Lower lobe of right lung (tissue), 2 donors: ENCODE results near the gene CUEDC1. TPM values are rescaled to one million over a fixed set of nuclear protein-coding genes. Genes with fewer than 3 reads are reported as not detected.

Experiments used
- ATAC-seq, 2 donors: fragments of 200-7000 bp; cut with Tn5 transposase; one replicate each; pipeline ENCODE4 v1.9.1; 2020 to 2022; ENCODE audit warnings: mild to moderate bottlenecking in 2 of 2, moderate library complexity in 2 of 2
- DNase-seq: peaks from one replicate; pipeline ENCODE4 v3.0.0-alpha.2; 2020
- H3K27ac ChIP-seq: fragments of 200-600 bp; one replicate; pipeline ENCODE4 v1.8.0; 2022
- H3K27me3 ChIP-seq: fragments of 200-600 bp; one replicate; pipeline ENCODE4 v1.8.0; 2022; ENCODE audit warnings: low read depth
- H3K36me3 ChIP-seq: fragments of 200-600 bp; one replicate; pipeline ENCODE4 v1.8.0; 2022; ENCODE audit warnings: mild to moderate bottlenecking
- H3K4me1 ChIP-seq: fragments of 200-600 bp; one replicate; pipeline ENCODE4 v1.8.0; 2022
- H3K4me3 ChIP-seq: fragments of 200-600 bp; one replicate; pipeline ENCODE4 v1.8.0; 2022; ENCODE audit warnings: mild to moderate bottlenecking
- H3K9me3 ChIP-seq: fragments of 200-600 bp; one replicate; pipeline ENCODE4 v1.8.0; 2022
- CTCF ChIP-seq: fragments of 200-600 bp; IDR thresholded peaks from one replicate; pipeline ENCODE4 v1.8.0; 2022; ENCODE audit warnings: antibody characterized with exemption, mild to moderate bottlenecking
- intact Hi-C: fragments of 100-400 bp; cut with DNase I; formaldehyde crosslinking; loops from one replicate; pipeline ENCODE4 v1.11.0; 2022
- total RNA-seq: library from RNA; stranded (reverse); fragmentation: NEBNext Ultra II Directional; extraction: Animal tissue kit (Norgen Biotek cat#: 25700); gene quantifications from one replicate; pipeline ENCODE4 v1.2.1, GENCODE V29; 2021
- donor health status: DM: no; HTN: yes; CAD: no; lungs with severe emphysema.

CUEDC1 gene
- total RNA-seq, 1 donor from 2014 or later, result 42.8 TPM

DNA sequence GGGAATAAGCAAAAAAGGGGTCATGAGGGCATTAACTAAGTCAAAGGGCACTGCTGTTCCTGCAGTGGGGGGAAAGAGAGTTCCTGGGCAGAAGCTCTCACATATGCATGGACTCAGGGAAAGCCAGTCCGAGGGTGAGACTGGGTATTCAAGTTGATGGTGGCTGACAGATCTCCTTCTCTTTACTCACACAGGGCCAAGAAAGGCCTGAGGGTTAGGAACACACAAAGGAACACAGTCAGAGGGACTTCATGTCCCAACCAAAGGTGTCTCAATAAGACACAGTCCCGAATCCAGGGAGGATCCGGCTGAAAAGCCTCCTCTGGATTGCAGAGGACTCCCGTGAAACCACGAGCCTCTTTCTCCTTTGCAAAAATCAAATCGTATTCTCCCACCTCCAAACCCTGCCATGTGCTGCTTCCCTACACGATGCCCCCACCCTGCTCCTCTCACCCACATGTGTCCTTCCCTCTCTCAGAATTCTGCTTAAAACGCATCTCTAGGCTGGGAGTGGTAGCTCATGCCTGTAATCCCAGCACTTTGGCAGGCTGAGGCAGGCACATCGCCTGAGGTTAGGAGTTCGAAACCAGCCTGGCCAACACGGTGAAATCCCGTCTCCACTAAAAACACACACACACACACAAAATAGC lies 23.6 kb downstream of the CUEDC1 start:
- H3K4me3 ChIP-seq, result no peak overlapping the region
- DNase-seq (no peak), ATAC-seq (no peak)
- peaks cover 68% of the 10 kb centered on the region for H3K4me1 ChIP-seq
- no peaks in the 10 kb centered on the region for H3K36me3 ChIP-seq
- no peaks in the 10 kb centered on the region for H3K27me3 ChIP-seq
- no peak overlapping the region for H3K27ac ChIP-seq
- no peaks in the 10 kb centered on the region for H3K9me3 ChIP-seq
- intact Hi-C loops, result no loop called here
- TF ChIP-seq CTCF, result no peak

GRCh38 chr17:57930239-57930638 lies 25.0 kb downstream of the CUEDC1 start:
- no peak for TF ChIP-seq CTCF
- Histone ChIP-seq H3K4me1 (peaks cover 57% of the 10 kb centered on the region), H3K4me3 (no peak overlapping the region), H3K36me3 (no peaks in the 10 kb centered on the region), H3K27me3 (no peaks in the 10 kb centered on the region), H3K27ac (no peak overlapping the region), H3K9me3 (no peaks in the 10 kb centered on the region)
- intact Hi-C loops, result no loop called here
- ATAC-seq (no peak), DNase-seq (no peak)

GRCh38 chr17:57929386-57929785 lies 25.8 kb downstream of the CUEDC1 start:
- H3K4me3 ChIP-seq, result no peak overlapping the region
- no peaks in the 10 kb centered on the region for H3K36me3 ChIP-seq
- H3K9me3 ChIP-seq, result no peaks in the 10 kb centered on the region
- TF ChIP-seq CTCF, result no peak
- peak in 1 of 2 donors; percentile 48 for ATAC-seq
- H3K4me1 ChIP-seq, result peaks cover 49% of the 10 kb centered on the region
- no peaks in the 10 kb centered on the region for H3K27me3 ChIP-seq
- no peak for DNase-seq
- intact Hi-C loops, result no loop called here
- H3K27ac ChIP-seq, result peak overlapping the region; percentile 46

DNA sequence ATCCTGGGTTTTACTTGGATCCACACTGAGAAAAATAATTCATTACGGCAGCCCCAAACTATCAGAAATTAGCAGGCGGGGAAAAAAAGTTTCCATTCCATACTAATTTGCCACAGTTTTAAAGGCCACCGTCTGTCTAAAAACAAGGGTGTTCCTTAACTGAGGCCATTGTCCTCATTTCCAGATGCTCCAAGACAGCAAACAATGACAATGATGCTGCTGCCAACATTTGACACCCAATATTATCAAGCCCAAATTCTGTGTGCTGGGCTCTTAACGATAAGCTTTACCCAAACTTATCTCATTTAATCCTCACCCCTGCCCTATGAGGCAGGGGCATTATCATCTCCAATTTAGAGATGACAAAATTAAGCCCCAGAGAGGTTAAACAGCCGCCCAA lies 26.3 kb downstream of the CUEDC1 start:
- H3K4me3 ChIP-seq, result no peak overlapping the region
- TF ChIP-seq CTCF, result no peak
- DNase-seq (no peak), ATAC-seq (no peak)
- peaks cover 49% of the 10 kb centered on the region for H3K4me1 ChIP-seq
- intact Hi-C loops, result no loop called here
- H3K27me3 ChIP-seq, result no peaks in the 10 kb centered on the region
- no peaks in the 10 kb centered on the region for H3K9me3 ChIP-seq
- no peaks in the 10 kb centered on the region for H3K36me3 ChIP-seq
- H3K27ac ChIP-seq, result peak overlapping the region; percentile 46

DNA sequence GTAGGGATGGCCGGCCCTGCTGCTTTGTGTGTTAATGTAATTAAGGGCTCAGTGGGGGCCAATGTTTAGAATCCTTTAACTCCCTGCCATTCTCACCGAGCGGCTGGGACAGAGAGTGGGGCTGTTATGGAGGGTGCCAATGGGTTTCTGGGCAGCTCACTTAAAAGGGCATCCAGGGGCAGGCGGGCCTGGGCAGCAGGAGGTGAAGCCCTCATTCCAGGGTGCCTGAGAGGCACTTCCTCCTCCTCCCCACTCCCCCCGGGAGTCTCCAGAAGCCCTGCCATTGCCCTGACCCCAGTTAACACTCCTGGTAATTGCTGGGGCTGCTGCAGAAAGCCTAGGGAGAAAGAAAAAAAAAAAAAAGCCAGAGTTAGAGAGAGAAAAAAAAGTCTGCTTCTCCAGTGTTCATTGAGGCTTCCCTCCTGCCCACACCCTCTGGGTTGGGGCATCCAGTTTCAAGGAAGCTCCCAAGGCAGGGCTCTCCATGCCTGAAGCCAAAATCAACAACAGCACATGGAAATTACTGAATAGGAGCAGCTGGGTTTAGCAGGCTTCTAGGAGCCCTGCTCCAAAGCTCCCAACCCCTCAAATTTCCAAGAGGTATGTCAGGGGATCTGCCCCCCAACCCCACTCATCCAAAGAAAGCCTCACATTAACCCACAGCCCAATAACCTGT lies 28.0 kb downstream of the CUEDC1 start:
- no peak for DNase-seq
- H3K4me1 ChIP-seq, result peaks cover 57% of the 10 kb centered on the region
- H3K4me3 ChIP-seq, result no peak overlapping the region
- TF ChIP-seq CTCF, result no peak
- intact Hi-C loops, result no loop called here
- no peaks in the 10 kb centered on the region for H3K36me3 ChIP-seq
- H3K27ac ChIP-seq, result no peak overlapping the region
- ATAC-seq, result peak; percentile 45 to 62
- H3K9me3 ChIP-seq, result no peaks in the 10 kb centered on the region
- no peaks in the 10 kb centered on the region for H3K27me3 ChIP-seq
